Activated T-cell treated with anti-CD3 and anti-CD28 coated beads for 1 hour (primary cell): Measurements from ENCODE around the gene ARID4B.
A peak's percentile ranks its signal among the peaks of the same experiment; 100 is the strongest.
"Not testable (repeated sequence)": the region's sequence is repeated elsewhere in the genome, so short reads cannot be mapped to it uniquely, and the experiment has no call there.

Experiments
- DNase-seq: peaks from one replicate; pipeline ENCODE4 v3.0.0-alpha.2; 2020; ENCODE audit warnings: low read depth

Gene ARID4B

DNA sequence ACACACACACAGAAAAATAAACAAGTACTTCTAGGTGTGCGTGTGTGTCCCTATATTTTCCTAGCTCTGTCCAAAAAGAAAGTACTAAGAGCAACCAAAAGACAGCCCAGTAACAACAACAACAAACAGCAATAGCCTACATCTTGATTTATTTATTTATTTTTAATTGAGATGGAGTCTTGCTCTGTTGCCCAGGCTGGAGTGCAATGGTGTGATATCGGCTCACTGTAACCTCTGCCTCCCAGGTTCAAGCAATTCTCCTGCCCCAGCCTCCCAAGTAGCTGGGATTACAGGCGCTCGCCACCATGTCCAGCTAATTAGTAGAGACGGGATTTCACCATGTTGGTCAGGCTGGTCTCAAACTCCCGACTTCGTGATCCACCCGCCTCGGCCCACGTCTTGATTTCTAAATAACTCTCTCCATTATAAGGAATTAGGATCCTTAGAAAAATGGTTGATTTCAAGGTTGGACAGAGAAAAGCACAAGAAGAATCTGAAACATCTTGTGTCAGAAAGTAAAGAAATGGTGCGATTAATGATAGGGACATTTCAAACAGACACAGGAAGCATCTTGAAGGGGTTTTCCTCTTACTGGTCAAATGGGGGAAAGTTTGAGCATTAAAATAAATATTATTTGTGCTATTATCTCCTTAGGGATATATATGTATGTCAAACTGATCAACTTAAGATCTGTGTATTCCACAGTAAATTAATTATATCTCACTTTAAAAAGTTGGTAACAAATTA lies 59.4 kb downstream of the ARID4B start:
- DNase-seq, result no peak

DNA sequence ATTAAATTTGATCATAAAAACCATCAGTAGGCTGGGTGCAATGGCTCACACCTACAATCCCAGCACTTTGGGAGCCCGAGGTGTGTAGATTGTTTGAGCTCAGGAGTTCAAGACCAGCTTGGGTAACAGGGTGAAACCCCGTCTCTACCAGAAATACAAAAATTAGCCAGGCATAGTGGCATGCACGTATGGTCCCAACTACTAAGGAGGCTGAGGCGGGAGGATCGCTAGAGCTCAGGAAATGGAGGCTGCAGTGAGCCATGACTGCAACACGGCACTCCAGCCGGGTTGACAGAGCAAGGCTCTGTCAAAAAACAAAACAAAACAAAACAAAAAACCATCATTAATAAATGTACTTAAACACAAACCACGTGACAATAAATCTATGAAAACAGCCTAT lies 61.0 kb downstream of the ARID4B start:
- DNase-seq, result no peak

- DNase-seq, result no peak
Observed at GRCh38 chr1:235266325-235266724, 61.7 kb downstream of the ARID4B start.

GRCh38 chr1:235265900-235266299 lies 62.1 kb downstream of the ARID4B start:
- no peak for DNase-seq

GRCh38 chr1:235264327-235264726 lies 63.7 kb downstream of the ARID4B start:
- no peak for DNase-seq

DNA sequence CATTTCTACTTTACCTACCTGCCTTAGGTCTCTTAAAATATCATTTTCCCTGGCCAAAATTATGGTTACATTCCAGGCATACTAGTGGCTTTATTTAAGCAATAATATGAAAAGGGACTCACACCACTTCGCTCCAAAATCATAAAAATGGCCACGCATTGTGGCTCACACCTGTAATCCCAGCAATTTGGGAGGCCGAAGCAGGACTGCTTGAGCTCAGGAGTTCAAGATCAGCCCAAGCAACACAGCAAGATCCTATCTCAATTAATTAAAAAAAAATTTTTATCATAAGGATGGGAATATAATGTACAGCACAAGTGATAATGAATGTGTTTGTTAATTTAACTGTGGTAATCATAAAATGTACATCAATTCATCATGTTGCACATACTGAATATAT lies 65.4 kb downstream of the ARID4B start:
- DNase-seq, result no peak

DNA sequence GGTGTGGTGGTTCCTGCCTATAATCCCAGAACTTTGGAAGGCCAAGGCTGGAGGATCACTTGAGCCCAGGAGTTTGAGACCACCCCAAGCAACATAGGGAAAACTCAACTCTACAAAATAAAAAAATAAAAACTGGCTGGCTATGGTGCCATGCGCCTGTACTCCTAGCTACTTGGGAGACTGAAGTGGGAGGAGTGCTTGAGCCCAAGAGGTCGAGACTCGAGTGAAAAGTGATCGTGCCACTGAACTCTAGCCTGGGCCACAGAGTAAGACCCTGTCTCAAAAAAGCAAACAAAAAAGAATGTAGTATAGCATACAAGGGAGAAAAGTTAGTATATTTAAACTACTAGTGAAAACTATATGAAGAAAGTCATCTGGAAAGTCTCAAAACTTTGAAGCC lies 66.7 kb downstream of the ARID4B start:
- DNase-seq, result no peak

- DNase-seq, result no peak
Observed at GRCh38 chr1:235259133-235259778, 68.7 kb downstream of the ARID4B start.

- DNase-seq, result not testable (repeated sequence)
Observed at GRCh38 chr1:235258068-235258467, 69.9 kb downstream of the ARID4B start.

DNA sequence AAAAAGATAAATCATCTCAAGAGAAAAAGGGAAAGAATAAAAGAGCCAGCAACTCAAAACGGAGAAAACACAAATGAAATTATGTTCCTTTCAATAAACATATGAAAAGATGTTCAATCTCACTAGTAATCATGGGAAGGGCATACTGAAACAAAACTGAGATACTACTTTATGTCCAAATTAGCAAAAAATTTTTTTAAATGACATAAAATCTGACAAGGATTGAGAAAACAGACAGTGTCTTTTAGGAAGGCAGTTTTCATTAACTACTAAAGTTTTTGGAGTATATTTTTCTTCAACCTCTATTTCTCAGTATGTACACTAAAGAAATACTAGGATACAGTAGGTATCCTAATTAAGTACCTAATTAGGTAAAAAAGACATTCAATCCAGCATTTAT lies 73.3 kb downstream of the ARID4B start:
- DNase-seq, result no peak

GRCh38 chr1:235253219-235253962 lies 74.6 kb downstream of the ARID4B start:
- peak; percentile 34 for DNase-seq

- DNase-seq, result no peak
Observed at GRCh38 chr1:235250430-235250829, 77.5 kb downstream of the ARID4B start.

GRCh38 chr1:235246022-235246948 lies 81.7 kb downstream of the ARID4B start:
- no peak for DNase-seq

- no peak for DNase-seq
Observed at GRCh38 chr1:235244974-235245592, 82.9 kb downstream of the ARID4B start.

DNA sequence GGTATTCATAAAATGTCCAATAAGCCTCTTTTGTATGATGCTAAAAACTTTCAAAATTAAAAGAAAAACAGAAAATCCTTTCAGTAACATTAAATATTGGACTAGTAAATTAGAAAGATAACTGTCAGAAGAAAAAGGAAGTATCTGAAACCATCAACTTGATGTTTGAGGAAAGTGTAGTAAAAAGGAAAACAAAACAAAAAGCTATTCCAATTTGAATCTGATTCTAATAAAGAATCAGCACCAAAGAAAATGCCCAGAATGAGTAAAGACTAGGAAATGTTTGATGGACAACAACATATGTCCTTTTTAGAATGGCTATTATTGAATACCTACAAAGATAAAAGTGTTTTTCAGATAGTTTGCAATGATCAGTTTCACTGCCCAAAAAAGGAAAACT lies 87.0 kb downstream of the ARID4B start:
- DNase-seq, result no peak

DNA sequence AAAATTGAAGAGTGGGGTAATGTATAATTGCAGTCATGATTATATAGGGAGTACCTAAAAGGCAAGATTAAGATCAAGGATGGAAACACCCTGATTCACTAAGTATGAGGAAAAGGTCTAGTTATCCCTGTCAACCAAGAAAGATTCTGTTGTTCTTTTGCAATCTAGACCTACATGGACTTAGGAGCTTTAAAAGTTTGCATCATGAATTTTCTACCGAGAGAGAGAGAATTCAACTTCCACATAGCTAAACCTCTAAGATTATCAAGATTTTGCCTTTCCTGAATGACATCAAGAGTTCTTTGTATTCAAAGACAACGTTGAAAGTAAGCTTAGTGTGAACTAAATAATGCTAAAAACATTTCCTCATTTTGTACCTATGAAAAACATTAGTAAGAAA lies 88.1 kb downstream of the ARID4B start:
- DNase-seq, result no peak

- no peak for DNase-seq
Observed at GRCh38 chr1:235238558-235238957, 89.4 kb downstream of the ARID4B start.

- no peak for DNase-seq
Observed at GRCh38 chr1:235236128-235236527, 91.9 kb downstream of the ARID4B start.

DNA sequence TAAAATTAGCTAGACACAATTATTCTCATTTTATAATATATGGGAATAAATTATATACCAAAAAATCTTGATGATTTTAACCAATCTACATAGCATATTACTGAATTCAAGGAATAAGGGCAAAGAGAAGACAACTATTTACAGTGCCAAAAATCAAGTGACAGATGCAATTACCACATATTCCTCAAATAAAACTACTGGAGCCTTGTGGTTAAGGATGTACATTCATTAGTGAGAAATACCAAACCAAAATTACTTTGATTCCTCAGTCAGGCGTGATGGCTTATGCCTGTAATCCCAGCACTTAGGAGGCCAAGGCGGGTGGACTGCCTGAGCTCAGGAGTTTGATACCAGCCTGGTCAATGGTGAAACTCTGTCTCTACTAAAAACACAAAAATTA lies 98.1 kb downstream of the ARID4B start:
- no peak for DNase-seq

DNA sequence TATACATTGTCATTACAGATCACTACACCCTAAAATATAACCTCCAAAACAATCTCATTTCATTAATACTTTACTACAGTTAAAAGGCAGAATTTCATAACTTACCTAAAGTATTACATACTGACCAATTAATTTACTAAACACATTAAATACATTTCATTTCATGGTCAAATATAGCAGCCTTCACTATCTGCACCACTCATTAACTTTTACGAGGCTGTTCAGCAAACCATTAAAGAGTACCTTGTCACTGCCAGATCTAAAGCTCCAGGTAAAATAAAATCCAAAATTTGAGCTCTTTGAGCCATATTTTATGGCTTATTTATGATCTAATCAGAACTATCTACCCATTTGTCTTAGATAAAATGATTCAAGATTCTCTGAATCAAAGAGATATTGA lies 100.6 kb downstream of the ARID4B start:
- DNase-seq, result no peak

GRCh38 chr1:235226933-235227332 lies 101.0 kb downstream of the ARID4B start:
- DNase-seq, result no peak

- DNase-seq, result no peak
Observed at GRCh38 chr1:235225299-235225698, 102.7 kb downstream of the ARID4B start.
